Measurements from ENCODE around the gene SLC8A1.

GRCh38 chr2:40470822-40471813 lies 19.2 kb upstream of the SLC8A1 start:
- TF ChIP-seq CTCF (IDR thresholded peaks at IDR 0.05; ENCODE audit: low read depth, low read length) (no peak), MYC (IDR thresholded peaks at IDR 0.05; ENCODE audit: low read depth, low read length) (no peak), POLR2A (IDR thresholded peaks at IDR 0.05; ENCODE audit: extremely low read depth, insufficient read length) (no peak)
